Activated gamma-delta T cell treated with anti-CD3 and anti-CD28 coated beads, Interleukin-2, amount 50 U/mL, for 16 hours (primary cell): ENCODE results near the gene GPR183.

ENCODE experiments used
- DNase-seq: peaks from one replicate; pipeline ENCODE4 v3.0.0-alpha.2; 2020; ENCODE audit warnings: low read depth

The GPR183 gene

GRCh38 chr13:99294958-99295357 is 12.2 kb downstream of the GPR183 start:
- no peak for DNase-seq

DNA sequence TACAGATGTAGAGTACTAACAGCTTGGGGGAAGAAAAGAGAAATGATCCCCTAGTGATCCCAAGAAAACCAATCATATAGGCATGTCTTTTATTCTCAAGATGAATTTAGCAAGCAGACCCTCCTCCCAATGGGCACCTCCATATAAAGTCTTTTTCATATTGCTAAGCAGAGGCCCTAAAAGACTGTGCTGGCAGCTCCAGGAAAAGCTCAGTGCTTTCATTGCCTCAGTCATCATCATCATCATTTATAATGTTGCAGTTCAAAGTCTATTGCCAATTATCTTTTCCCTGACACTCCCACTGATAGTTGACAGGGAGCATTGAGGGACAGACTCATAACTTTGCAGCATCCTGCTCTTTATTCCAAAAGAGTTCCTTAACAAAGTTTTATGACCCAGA is 13.0 kb downstream of the GPR183 start:
- DNase-seq = no peak

- no peak for DNase-seq
These were observed 14.0 kb downstream of the GPR183 start for GRCh38 chr13:99293178-99293577.

DNA sequence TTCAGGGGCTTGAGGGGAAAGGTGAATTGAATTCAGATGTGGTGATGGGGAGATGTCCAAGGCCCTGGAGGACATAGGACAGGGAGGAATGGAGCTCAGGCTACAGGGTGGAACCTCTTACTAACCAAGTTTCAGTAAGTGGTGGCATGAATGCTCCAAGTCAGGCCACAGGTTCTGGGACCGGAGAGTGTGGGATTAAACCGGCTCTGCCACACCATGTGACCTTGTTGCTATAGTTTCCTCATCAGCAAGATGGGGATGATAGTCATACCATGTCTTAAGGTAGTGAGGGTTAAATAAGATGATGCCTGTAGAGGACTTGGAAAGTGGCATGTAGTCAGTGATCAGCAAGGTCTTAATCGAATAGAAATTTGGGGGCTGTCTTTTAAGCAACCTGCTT is 16.3 kb downstream of the GPR183 start:
- DNase-seq = no peak

DNA sequence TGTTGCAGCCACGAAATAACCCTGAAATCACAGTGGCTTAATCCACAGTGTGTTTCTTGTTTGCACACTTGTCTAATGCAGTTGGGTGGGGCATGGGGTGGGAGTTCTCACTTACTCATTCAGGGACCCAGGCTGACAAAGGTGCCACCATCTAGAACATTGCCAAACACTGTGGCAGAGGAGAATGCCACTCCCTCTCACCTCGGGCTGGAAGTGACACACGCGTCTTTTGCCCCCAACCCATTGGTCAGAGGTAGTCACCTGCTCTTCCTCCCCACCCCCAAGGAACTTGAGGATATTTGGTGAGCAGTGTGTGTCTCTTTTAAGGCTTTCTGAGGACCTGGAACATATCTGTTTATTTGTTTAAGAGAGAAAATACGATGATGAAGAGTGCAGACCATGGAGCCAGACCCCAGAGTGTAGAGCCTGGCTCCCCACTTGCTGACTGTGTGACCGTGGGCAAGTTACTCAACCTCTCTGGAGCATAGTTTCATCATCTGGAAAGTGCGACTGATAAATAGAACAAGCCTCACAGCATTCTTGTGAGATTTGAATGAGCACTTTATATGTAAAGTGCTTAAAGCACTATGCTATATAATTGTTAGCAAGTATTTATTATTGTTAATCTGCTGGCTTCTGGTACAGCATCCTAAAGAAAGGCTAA is 17.4 kb downstream of the GPR183 start:
- peak; percentile 46 for DNase-seq

GRCh38 chr13:99289271-99289670 is 17.9 kb downstream of the GPR183 start:
- DNase-seq = no peak

DNA sequence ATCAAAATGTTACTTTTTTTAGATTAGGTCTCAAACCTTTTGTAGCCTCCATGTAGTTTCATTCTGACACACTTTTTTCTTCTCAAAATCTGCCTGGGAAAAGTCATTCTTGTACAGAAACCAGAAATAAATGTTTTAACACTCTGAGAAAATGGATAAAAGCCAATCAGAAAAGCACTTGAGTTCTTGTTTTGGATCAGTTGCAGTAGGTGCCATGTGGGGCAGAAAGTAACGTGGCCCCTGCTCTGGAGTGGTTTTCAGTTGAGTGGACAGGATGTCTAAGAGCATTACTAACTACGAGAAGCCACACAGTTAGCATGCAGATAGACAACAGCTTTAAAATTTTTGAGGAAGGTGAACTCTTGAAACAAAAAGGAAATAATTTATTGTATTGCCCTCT is 19.1 kb downstream of the GPR183 start:
- DNase-seq = no peak

GRCh38 chr13:99287551-99287950 is 19.6 kb downstream of the GPR183 start:
- DNase-seq = no peak

DNA sequence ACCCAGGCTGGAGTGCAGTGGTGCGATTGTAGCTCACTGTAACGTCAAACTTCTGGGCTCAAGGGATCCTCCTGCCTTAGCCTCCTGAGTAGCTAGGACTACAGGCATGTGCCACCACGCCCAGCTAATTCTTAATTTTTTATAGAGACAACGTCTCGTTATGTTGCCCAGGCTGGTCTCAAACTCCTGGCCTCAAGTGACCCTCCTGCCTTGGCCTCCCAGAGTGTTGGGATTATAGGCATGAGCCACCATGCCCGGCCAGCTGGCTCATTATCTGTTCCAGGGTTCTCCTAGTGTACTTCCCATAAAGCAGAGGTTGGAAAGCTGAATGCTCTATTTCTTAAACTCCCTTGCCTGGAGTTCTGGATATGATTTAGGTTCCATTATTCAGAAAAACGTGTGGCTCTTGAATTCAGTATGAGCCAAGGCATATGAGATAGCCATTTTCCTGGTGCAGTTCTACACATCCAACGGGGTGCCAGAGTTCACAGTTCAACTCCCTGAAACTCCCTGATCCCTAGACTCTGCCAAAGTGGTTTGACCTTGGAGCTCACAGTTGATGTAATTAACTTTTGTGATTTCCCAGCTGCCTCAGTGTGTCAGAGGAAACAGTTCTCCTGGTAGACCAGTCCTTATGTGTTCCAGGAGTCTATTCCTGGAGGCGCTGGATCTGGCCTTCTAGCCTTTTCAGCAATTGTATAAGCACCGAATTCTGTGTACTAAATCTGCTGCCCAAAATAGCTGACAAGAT is 21.6 kb downstream of the GPR183 start:
- no peak for DNase-seq

- no peak for DNase-seq
These were observed 24.7 kb downstream of the GPR183 start for GRCh38 chr13:99282264-99283231.

DNA sequence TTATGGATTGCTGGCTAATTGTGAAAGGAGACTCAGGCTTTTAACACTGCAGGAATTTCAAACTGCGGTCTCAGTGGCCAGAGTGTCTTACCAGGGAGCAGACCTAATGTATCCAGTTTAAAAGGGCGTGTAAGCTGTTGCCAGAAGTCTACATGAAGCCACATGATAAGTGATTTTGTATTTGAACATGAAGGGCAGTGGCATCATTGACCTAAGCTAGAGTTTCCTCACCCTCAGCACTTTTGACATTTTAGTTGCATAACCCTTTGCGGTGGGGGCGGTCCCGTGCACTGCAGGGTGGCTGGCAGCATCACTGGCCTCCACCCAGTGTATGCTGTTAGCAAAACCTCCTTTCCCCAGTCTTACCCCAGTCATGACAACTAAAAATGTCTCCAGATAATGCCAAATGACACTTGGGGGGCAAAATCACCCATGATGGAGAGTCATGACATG is 25.4 kb downstream of the GPR183 start:
- no peak for DNase-seq

- DNase-seq = no peak
These were observed 27.0 kb downstream of the GPR183 start for GRCh38 chr13:99280166-99280565.

GRCh38 chr13:99279637-99280036 is 27.6 kb downstream of the GPR183 start:
- DNase-seq = no peak

GRCh38 chr13:99278843-99279242 is 28.4 kb downstream of the GPR183 start:
- no peak for DNase-seq

DNA sequence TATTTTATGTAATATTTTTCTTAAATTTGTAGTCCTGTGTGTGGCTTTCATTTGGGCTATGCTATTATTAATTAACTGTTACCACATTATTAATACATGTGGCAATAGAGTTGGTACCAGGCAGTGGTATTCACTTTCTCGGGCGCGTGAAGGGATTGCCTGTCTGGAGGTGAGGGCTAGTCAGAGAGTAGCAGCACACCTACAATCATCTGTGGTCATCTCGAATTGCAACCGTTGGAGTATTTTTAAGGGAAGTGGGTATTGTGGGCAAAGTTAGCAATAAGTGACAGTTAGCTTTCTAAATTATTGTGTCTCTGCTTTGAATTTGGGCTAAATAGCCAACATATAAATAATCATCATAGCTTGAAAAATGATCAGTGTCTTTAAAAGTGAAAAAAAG is 29.0 kb downstream of the GPR183 start:
- no peak for DNase-seq

DNA sequence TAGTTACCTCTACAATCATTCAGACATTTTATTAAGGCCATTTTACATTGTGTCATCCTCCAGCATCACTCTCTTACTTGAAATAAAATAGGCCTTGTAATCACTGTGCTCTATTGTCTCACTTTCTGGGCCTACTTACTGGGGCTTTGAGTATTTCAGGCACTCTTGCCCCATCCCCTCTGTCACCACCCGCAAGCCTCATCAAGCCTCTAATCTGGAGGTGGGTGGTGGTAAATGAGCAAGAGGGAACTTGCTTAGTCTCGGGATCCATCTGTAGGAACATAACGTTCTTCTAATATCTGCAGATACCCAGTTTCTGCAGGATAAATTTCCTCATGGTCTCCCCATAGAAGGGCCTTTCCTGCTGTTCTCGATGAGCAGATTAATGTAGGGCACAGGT is 29.6 kb downstream of the GPR183 start:
- DNase-seq = no peak

GRCh38 chr13:99276706-99277105 is 30.5 kb downstream of the GPR183 start:
- DNase-seq = no peak

DNA sequence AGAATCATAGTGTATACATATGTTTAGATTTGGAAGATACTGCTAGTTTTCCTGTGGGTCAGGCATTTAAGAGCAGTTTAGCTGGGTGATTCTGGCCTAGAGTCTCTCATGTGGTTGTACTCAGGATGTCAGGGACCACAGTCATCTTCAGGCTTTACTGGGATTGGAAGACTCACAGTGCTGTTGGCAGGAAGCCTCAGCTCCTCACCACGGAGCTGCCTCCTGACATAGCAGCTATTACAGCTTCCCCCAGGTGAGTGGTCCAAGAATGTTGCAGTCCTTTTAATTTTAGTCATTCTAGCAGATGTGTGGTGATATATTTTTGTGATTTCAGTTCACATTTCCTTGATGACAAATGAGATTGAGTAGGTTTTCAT is 32.1 kb downstream of the GPR183 start:
- no peak for DNase-seq

DNA sequence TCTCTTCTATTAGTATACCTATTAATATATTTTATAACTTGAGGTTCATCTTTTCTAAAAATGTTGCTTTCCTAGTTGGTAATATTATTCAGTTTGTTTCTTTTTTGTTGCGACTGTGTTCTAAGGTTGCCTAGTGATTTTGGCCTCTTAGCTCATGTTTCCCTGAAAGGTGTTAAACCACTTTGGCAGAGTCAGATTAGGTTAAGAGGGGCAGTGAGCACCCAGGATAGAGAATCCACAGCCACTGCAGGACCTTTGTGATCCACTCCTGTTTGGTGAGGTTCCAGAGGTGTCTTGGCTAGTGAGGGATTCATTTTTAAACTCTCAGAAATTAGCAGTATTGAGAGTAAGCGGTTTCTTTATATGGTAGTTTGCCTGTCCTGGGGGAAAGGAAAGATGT is 34.1 kb downstream of the GPR183 start:
- no peak for DNase-seq

GRCh38 chr13:99272481-99272880 is 34.7 kb downstream of the GPR183 start:
- no peak for DNase-seq

DNA sequence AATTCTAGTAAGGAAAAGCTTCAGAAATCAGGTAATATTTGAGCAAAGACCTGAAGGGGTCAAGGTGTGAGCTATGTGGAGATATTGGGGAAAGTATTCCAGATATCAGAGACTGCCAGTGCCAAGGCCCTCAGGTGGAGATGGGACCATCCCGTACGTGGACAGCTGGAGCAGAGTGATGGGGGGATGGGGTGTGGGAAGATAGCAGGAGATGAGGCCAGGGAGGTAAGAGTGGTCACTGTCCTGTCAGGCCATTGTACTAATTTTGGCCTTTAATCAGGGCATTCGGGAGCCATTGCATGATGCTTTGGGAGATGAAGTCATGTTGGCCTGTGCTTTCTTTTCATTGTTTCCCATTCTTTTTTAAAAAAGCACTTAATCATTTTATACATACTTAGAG is 36.0 kb downstream of the GPR183 start:
- DNase-seq = no peak

DNA sequence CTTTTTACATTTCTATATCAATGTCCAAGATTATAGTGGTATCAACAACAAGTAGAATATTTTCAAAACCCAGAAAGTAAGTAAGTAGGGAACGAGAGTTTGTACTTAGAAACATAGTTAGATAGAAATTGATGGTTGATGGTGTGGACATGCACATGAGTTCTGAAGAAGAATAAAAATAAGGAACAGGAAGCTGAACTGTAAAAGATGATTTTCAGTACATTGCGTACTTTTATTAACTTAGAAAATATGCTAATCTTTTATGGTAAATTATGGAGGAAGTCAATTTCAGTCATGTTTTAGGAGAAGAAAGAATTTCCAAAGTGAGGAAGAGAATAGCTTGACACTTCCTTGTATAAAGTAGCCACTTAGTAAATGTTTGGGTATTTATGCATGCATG is 36.7 kb downstream of the GPR183 start:
- no peak for DNase-seq
